NCI-H2227 treated with DMSO at 0.1 percent for 48 hours (cell line): ENCODE results near the gene FGF11.

Experiments
- DNase-seq: peaks from one replicate; lab custom pipeline; 2025; lab: John Stamatoyannopoulos, UW

FGF11 gene

GRCh38 chr17:7439462-7440112 lies at the start of gene FGF11:
Gene FGF11 (plus strand): TSS chr17:7439512. CDS start chr17:7439621, 109 bp downstream.
- DNase-seq: no peak

DNA sequence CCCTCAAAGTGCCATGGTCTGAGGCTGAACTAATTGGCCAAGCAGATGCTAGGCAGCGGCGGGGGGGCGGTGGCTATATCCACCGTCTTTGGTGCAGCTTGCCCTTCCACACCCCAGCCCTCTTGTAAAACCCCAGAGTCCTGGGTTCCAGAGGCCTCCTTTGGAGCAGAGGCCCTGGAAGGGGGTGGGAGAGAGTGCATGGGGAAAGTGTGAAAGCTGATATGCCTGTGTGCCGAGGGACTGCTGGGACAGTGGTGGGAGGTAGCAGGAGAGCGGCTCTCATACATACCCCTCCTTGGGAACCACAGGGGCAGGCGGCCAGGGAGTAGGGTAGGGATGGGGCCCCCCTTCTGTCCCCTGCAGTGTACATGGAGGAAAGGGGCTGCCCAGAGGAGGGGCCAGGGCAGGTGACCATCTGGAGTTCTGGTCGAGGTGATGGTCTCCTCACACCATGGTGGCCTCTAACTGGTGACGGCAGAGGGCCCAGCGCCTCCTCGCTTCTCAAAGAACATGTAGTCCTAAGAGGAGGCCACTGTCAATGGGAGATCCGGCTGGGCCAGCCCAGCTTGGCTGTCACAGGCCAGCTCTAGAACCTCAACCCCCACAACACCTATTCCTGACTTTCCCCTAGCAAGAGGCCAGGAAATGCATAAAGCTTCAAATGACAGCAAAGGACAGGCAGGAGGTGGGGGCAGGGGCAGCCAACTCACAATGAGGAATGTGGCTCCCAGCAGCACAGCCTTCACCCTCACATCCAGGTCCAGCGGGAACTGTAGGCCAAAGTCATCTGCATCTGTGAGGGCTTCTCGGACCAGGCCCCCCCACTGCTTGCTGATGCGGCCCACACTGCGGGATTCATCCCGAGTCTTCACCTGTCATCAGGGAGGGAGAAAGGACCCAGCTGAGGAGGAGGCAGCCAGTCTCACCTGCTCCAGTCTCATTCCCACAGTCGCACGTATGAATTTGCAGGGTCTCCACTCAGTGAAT lies 49.1 kb upstream of the FGF11 start:
- DNase-seq: no peak

GRCh38 chr17:7391307-7391706 lies 48.0 kb upstream of the FGF11 start:
- no peak for DNase-seq

DNA sequence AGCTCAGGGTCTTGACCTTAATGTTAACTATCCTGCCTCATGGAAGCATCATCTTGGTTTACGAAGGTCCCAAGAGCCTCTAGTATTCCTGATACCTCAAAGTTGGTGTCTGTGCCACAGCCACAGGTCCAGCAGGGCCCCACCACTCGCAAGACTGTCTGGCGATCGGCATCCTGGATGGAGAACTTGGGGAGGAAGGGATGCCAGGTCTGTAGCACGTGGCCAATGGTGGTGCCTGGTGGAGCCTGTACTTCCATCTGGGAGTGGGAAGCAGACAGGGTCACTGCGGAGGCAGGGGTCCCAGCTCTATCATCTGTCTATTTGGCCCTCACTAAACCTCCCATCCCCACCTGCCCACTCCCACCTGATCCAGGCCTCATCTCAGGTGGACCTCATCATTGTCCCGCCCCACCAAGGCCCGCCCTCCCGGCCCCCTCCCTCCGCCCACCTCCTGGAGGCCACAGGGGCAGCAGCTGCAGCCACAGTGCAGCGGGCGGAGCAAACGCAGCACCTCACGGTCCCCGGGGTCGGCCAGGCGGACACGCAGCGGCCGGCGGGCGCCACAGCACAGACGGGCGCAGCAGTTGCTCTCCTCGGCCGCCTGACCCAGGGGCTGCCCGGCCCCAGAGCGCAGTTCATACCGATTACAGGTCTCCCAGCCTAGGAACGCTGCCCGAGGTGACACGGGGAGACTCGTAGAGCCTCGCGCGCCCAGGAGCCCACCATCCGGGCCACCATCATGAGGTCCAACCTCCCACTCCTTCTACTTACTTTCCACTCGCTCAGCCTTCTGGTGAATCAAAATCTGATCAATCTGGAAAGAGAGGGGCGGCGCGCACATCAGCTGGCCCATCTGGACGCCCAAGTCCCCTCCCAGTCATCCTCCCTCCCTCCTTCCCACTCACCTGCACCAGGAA lies 46.4 kb upstream of the FGF11 start:
- DNase-seq: no peak

GRCh38 chr17:7393613-7394451 lies 45.5 kb upstream of the FGF11 start:
- DNase-seq: no peak

- DNase-seq: peak; percentile 53
These were observed 44.7 kb upstream of the FGF11 start, which contains the start of gene PLSCR3 for GRCh38 chr17:7394452-7395191. Gene PLSCR3 (minus strand): TSS chr17:7394525. CDS start chr17:7394110, 415 bp downstream.

DNA sequence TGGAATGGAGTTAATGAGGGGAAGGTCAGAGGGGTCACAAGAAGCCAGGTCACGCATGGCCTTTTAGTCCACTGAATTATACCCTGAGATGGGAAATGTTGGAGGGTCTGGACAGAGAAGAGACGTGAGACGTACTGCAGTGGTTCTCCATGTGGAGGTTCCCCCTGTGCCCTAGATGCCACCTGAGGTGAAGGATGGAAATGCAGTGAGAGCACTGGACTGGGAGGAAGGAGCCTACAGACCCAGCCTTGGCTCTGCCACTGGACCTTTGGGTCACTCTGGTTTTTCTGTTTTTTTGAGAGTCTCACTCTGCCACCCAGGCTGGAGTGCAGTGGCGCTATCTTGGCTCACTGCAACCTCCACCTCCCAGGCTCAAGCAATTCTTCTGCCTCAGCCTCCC lies 43.2 kb upstream of the FGF11 start:
- no peak for DNase-seq

GRCh38 chr17:7398612-7399011 lies 40.7 kb upstream of the FGF11 start:
- DNase-seq: no peak

DNA sequence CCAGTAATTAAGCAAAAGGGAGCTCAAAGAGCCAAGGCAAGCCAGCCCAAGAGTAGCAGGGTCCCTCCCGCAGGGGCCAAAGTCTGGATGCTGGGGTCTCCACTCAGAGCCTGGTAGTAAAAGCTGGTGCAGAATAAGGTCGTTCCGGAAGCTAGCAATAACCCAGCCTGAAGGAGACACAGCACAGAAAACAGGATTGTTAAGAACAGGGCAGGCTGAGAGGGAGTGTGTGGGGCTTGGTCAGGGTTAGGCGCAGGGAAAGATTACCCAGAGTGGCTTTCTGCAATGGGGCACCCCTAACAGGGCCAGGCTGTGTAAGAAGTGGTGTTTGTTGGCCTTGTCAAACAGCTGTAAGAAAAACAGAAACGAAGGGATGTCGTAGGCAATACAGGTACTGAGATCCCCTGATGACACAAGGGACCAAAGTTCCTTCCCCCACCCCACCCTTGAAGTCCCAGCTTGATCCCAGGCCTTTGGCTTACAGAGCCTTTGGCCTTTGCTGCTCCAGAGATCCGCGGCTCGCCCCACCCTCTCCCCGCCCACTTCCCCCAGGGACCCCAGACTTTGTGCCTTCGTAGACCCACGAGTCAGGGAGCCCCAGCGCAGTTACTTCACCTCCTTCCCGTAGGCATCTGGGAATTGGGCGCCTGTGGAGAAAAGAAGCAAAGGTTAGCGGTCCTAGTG lies 36.1 kb upstream of the FGF11 start:
- no peak for DNase-seq

DNA sequence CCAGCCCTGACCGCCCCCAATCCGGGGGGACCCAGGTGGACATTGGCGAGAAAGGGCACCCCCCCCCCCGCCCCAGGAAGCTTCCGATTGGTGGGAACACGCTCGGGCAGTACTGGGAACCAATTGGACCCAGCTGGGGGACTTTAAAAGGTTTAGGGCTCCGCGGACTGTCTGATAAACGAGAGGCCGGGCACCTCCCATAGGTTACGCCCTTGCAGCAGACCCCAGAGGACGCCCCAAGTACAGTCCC lies 35.7 kb upstream of the FGF11 start:
- no peak for DNase-seq

GRCh38 chr17:7403977-7404736 lies 35.2 kb upstream of the FGF11 start, which contains the start of gene TMEM256:
Gene TMEM256 (minus strand): TSS chr17:7404097. CDS start chr17:7404084, 13 bp downstream.
- DNase-seq: peak; percentile 95

- no peak for DNase-seq
These were observed 34.5 kb upstream of the FGF11 start for GRCh38 chr17:7404737-7405349.

- DNase-seq: peak; percentile 5
These were observed 33.7 kb upstream of the FGF11 start for GRCh38 chr17:7405350-7406234.

- DNase-seq: no peak
These were observed 33.0 kb upstream of the FGF11 start for GRCh38 chr17:7406235-7406825.

DNA sequence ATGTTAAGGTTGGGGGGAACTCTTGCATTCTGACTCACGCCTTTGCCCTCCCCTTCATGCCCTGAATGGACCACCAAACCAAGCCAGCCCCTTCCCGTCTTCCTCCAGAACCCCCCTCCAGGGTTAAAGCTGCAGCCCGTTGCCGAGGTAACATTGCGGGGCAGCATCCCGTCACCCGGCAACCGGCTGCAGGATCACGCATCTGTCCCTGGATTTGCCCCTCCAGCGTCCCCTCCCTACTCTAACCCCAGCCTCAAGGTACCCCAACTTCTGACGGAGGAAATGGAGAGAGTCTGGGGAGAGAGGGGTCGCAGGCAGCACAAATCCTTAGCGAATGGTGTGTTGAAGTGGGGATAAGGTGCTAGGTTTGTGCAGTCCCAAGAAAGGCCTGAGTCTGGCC lies 32.2 kb upstream of the FGF11 start:
- no peak for DNase-seq

- DNase-seq: no peak
These were observed 31.6 kb upstream of the FGF11 start, which contains the start of gene NLGN2 for GRCh38 chr17:7407485-7408251. Gene NLGN2 (plus strand): TSS chr17:7407845. CDS start chr17:7408256, 411 bp downstream.
